Breast epithelium (tissue), 4 donors: Measurements from ENCODE around the gene DDR2. TPM values are rescaled to one million over a fixed set of nuclear protein-coding genes. Genes with fewer than 3 reads are reported as not detected.

Experiments
- DNase-seq, 2 donors: peaks; one replicate each; pipeline ENCODE4 v3.0.0-alpha.2; 2019; ENCODE audit warnings: low spot score in 2 of 2
- H3K27ac ChIP-seq, 2 donors: fragments of 200-600 bp; sonication (generic) in 1 of 2; one replicate each; pipeline ENCODE4 v1.5.1; 2016 to 2019; ENCODE audit warnings: mild to moderate bottlenecking in 1 of 2
- H3K27me3 ChIP-seq, 2 donors: fragments of 200-600 bp; sonication (generic) in 1 of 2; one replicate each; pipeline versions ENCODE4 v1.5.1 to v1.6.0; 2017 to 2019; ENCODE audit warnings: control low read depth in 1 of 2, mild to moderate bottlenecking in 1 of 2
- H3K36me3 ChIP-seq: fragments of 200-600 bp; one replicate; pipeline ENCODE4 v1.5.1; 2019
- H3K4me1 ChIP-seq, 2 donors: fragments of 200-600 bp; sonication (generic); one replicate each; pipeline ENCODE4 v1.5.1; 2016 to 2019; ENCODE audit warnings: control low read depth in 1 of 2
- H3K4me3 ChIP-seq, 3 donors: fragments of 200-600 bp; sonication (generic); 1 replicate in 2 of 3; 2 replicates in 1 of 3; pipeline ENCODE4 v1.5.1; 2016 to 2019; ENCODE audit warnings: mild to moderate bottlenecking in 3 of 3, moderate library complexity in 2 of 3
- H3K9me3 ChIP-seq, 2 donors: fragments of 200-600 bp; sonication (generic) in 1 of 2; one replicate each; pipeline ENCODE4 v1.5.1; 2016 to 2019; ENCODE audit warnings: control low read depth in 1 of 2
- CTCF ChIP-seq, 3 donors: fragments of 450-650 bp; IDR thresholded peaks; one replicate each; pipeline ENCODE4 v1.5.1; 2016 to 2017; ENCODE audit warnings: antibody characterized with exemption in 3 of 3, mild to moderate bottlenecking in 3 of 3, moderate library complexity in 3 of 3
- POLR2A ChIP-seq: fragments of 450-650 bp; IDR thresholded peaks from one replicate; pipeline ENCODE4 v1.6.1; 2016; ENCODE audit warnings: antibody characterized with exemption, mild to moderate bottlenecking, moderate library complexity
- POLR2AphosphoS5 ChIP-seq, 3 donors: sonication (generic); formaldehyde crosslinking; IDR thresholded peaks; one replicate each; pipeline ENCODE4 v1.6.1; 2017; ENCODE audit warnings: antibody characterized with exemption in 3 of 3
- intact Hi-C: fragments of 100-400 bp; cut with DNase I; formaldehyde crosslinking; loops from one replicate; pipeline ENCODE4 v1.15.1; 2023; ENCODE audit warnings: low total_unique reads
- total RNA-seq, 3 donors: library from RNA; depleted of rRNA; stranded (reverse); fragments of >200 nt; gene quantifications; one replicate each; pipeline ENCODE4 v1.1.0, GENCODE V29; 2016

DDR2 gene
- total RNA-seq, 3 donors from 2014 or later: 41.9 to 238 (median 47.2) TPM

- intact Hi-C loops: no loop called here
These were observed 7.5 kb downstream of the DDR2 start for GRCh38 chr1:162639718-162640117.

GRCh38 chr1:162641114-162641513 is 8.8 kb downstream of the DDR2 start:
- H3K27me3 ChIP-seq: no peaks in the 10 kb centered on the region
- TF ChIP-seq POLR2A (no peak), CTCF (IDR thresholded peaks at IDR 0.05) (no peak), POLR2AphosphoS5 (IDR thresholded peaks at IDR 0.05) (no peak)
- H3K4me1 ChIP-seq: no peaks in the 10 kb centered on the region
- H3K27ac ChIP-seq: no peak overlapping the region
- DNase-seq: no peak
- no peak overlapping the region for H3K4me3 ChIP-seq
- H3K9me3 ChIP-seq: no peaks in the 10 kb centered on the region
- intact Hi-C loops: no loop called here
- no peaks in the 10 kb centered on the region for H3K36me3 ChIP-seq

More at GRCh38 chr1:162639718-162640117, 7.5 kb downstream of the DDR2 start:
- Histone ChIP-seq H3K27me3 (no peaks in the 10 kb centered on the region), H3K4me3 (no peak overlapping the region), H3K9me3 (no peaks in the 10 kb centered on the region), H3K36me3 (no peaks in the 10 kb centered on the region), H3K4me1 (no peaks in the 10 kb centered on the region), H3K27ac (no peak overlapping the region)
- TF ChIP-seq CTCF (IDR thresholded peaks at IDR 0.05) (no peak), POLR2AphosphoS5 (IDR thresholded peaks at IDR 0.05) (no peak), POLR2A (no peak)
- DNase-seq: no peak

- TF ChIP-seq POLR2AphosphoS5 (IDR thresholded peaks at IDR 0.05) (no peak), POLR2A (no peak), CTCF (IDR thresholded peaks at IDR 0.05) (no peak)
- DNase-seq: no peak
- Histone ChIP-seq H3K4me1 (no peaks in the 10 kb centered on the region), H3K9me3 (no peaks in the 10 kb centered on the region), H3K27ac (no peak overlapping the region), H3K27me3 (no peaks in the 10 kb centered on the region), H3K36me3 (no peaks in the 10 kb centered on the region), H3K4me3 (no peak overlapping the region)
- intact Hi-C loops: no loop called here
These were observed 12.7 kb downstream of the DDR2 start for GRCh38 chr1:162644986-162645314.

GRCh38 chr1:162645666-162646065 is 13.4 kb downstream of the DDR2 start:
- H3K27ac ChIP-seq: no peak overlapping the region
- no peak for TF ChIP-seq CTCF (IDR thresholded peaks at IDR 0.05)
- TF ChIP-seq POLR2A: no peak
- TF ChIP-seq POLR2AphosphoS5 (IDR thresholded peaks at IDR 0.05): no peak
- intact Hi-C loops: no loop called here
- no peaks in the 10 kb centered on the region for H3K36me3 ChIP-seq
- no peak for DNase-seq
- H3K4me3 ChIP-seq: no peak overlapping the region
- no peaks in the 10 kb centered on the region for H3K27me3 ChIP-seq
- no peaks in the 10 kb centered on the region for H3K9me3 ChIP-seq
- no peaks in the 10 kb centered on the region for H3K4me1 ChIP-seq

- Histone ChIP-seq H3K36me3 (no peaks in the 10 kb centered on the region), H3K27ac (no peak overlapping the region), H3K27me3 (no peaks in the 10 kb centered on the region), H3K9me3 (no peaks in the 10 kb centered on the region), H3K4me3 (no peak overlapping the region), H3K4me1 (no peaks in the 10 kb centered on the region)
- DNase-seq: no peak
- TF ChIP-seq CTCF (IDR thresholded peaks at IDR 0.05) (no peak), POLR2A (no peak), POLR2AphosphoS5 (IDR thresholded peaks at IDR 0.05) (no peak)
- intact Hi-C loops: no loop called here
These were observed 17.3 kb downstream of the DDR2 start for GRCh38 chr1:162649583-162649982.
